ENCODE results near the gene ARHGEF28.

Gene ARHGEF28

DNA sequence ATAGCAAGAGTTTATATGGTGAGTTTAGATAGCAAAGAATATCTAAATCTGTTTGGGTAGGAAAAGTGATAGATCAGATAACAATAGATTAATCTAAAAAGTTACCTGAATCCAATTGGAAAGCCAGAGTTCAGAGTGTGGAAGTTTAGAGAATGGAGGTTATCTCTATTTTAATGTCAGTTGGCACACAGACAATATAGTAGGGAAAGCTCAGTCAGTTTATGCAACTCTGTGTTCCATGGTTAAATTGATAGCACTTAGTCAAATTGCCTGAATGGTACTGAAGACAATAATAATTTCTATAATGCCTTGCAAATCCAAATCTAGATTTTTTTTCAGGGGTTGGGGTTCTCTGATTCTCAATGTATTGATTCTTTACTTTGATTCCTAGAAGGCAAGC is 77.0 kb downstream of the ARHGEF28 start:
- TF ChIP-seq SIN3A (IDR thresholded peaks at IDR 0.05; ENCODE audit: borderline replicate concordance, insufficient read depth, low read length) (no peak), FOXP2 (optimal IDR thresholded peaks at IDR 0.05; ENCODE audit: borderline replicate concordance, extremely low read depth, extremely low read length, insufficient read depth) (no peak), TAF1 (IDR thresholded peaks at IDR 0.05; ENCODE audit: borderline replicate concordance, insufficient read depth, low read length) (no peak), POLR2AphosphoS5 (IDR thresholded peaks at IDR 0.05; ENCODE audit: low read depth, low read length) (no peak)
- TF ChIP-seq, protein P1, sequence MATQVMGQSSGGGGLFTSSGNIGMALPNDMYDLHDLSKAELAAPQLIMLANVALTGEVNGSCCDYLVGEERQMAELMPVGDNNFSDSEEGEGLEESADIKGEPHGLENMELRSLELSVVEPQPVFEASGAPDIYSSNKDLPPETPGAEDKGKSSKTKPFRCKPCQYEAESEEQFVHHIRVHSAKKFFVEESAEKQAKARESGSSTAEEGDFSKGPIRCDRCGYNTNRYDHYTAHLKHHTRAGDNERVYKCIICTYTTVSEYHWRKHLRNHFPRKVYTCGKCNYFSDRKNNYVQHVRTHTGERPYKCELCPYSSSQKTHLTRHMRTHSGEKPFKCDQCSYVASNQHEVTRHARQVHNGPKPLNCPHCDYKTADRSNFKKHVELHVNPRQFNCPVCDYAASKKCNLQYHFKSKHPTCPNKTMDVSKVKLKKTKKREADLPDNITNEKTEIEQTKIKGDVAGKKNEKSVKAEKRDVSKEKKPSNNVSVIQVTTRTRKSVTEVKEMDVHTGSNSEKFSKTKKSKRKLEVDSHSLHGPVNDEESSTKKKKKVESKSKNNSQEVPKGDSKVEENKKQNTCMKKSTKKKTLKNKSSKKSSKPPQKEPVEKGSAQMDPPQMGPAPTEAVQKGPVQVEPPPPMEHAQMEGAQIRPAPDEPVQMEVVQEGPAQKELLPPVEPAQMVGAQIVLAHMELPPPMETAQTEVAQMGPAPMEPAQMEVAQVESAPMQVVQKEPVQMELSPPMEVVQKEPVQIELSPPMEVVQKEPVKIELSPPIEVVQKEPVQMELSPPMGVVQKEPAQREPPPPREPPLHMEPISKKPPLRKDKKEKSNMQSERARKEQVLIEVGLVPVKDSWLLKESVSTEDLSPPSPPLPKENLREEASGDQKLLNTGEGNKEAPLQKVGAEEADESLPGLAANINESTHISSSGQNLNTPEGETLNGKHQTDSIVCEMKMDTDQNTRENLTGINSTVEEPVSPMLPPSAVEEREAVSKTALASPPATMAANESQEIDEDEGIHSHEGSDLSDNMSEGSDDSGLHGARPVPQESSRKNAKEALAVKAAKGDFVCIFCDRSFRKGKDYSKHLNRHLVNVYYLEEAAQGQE (IDR thresholded peaks at IDR 0.05; ENCODE audit: insufficient read depth in 1 of 2, low read depth in 2 of 2, low read length in 2 of 2) = no peak

DNA sequence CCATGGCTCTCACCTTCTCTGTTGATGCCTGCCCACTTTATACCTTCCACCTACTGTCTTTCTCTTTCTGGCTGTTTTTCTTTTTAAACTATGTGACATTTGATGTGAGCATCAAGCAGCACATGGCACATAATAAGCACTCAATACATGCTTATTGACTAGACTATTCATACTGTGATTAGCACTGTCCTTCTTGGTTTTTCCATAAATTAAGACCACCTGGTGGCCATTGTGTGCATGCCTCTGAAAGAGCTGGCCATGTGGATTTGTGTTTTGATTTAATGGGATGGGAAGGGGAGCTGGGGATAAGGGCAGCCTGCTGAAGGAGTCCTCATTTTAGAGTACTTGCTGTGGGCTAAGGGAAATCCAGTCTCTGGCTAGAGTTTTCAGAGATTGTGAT is 79.4 kb downstream of the ARHGEF28 start:
- TF ChIP-seq TAF1 (IDR thresholded peaks at IDR 0.05; ENCODE audit: borderline replicate concordance, insufficient read depth, low read length) (no peak), SIN3A (IDR thresholded peaks at IDR 0.05; ENCODE audit: borderline replicate concordance, insufficient read depth, low read length) (no peak), POLR2AphosphoS5 (IDR thresholded peaks at IDR 0.05; ENCODE audit: low read depth, low read length) (no peak), FOXP2 (optimal IDR thresholded peaks at IDR 0.05; ENCODE audit: borderline replicate concordance, extremely low read depth, extremely low read length, insufficient read depth) (no peak)
- TF ChIP-seq, protein P1 (IDR thresholded peaks at IDR 0.05; ENCODE audit: insufficient read depth in 1 of 2, low read depth in 2 of 2, low read length in 2 of 2) = no peak

DNA sequence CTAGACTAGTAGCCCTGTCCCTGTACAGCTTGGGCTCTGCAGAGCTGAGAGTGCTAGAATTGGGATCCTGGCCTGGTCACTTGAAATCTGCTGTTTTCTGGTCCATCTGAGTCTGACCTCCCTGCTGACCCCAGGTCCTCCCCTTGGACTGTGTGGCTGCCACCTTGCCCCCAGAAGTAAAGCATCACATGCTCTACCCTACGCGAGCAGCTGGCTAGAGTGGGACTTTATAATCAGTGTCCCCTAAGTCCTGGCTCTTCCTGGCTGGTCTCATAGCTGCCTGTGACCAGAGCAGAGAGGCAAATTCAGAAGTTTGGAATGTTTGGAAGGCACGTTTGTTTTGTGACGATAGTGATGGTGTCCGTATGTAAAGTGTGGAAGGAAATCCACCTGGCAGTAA is 81.0 kb downstream of the ARHGEF28 start:
- TF ChIP-seq FOXP2 (optimal IDR thresholded peaks at IDR 0.05; ENCODE audit: borderline replicate concordance, extremely low read depth, extremely low read length, insufficient read depth) (no peak), POLR2AphosphoS5 (IDR thresholded peaks at IDR 0.05; ENCODE audit: low read depth, low read length) (no peak)

DNA sequence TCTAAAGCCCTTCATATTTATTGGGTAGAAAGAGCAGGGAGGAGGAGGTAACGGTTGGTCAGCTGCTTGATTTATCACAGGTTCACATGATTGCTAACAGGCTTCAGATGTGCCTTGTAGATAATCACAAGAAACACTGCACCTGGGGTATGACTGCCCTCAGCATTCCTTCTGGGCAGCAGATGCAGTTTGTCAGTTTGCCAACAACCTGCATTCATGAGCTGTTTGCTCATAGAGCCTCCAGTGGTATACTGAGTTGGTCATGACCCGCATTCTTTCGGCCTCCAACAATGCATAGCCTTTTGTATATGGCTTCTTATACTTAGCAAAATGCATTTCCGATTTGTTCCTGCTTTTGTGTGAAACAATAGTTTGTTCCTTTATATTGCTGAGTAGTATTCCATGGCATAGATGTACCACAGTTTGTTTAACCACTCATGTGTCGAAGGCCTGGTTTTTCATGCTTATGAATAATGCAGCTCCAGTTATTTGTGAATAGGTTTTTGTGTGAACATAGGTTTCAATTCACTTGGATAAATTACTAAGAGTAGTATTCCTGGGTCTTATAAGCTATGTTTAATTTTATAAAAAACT is 83.6 kb downstream of the ARHGEF28 start:
- TF ChIP-seq TAF1 (IDR thresholded peaks at IDR 0.05; ENCODE audit: borderline replicate concordance, insufficient read depth, low read length) = no peak
- no peak for TF ChIP-seq SIN3A (IDR thresholded peaks at IDR 0.05; ENCODE audit: borderline replicate concordance, insufficient read depth, low read length)
- TF ChIP-seq, protein P1 (IDR thresholded peaks at IDR 0.05; ENCODE audit: insufficient read depth in 1 of 2, low read depth in 2 of 2, low read length in 2 of 2) = no peak
- TF ChIP-seq FOXP2 (optimal IDR thresholded peaks at IDR 0.05; ENCODE audit: borderline replicate concordance, extremely low read depth, extremely low read length, insufficient read depth) = no peak
- TF ChIP-seq POLR2AphosphoS5 (IDR thresholded peaks at IDR 0.05; ENCODE audit: low read depth, low read length) = no peak

DNA sequence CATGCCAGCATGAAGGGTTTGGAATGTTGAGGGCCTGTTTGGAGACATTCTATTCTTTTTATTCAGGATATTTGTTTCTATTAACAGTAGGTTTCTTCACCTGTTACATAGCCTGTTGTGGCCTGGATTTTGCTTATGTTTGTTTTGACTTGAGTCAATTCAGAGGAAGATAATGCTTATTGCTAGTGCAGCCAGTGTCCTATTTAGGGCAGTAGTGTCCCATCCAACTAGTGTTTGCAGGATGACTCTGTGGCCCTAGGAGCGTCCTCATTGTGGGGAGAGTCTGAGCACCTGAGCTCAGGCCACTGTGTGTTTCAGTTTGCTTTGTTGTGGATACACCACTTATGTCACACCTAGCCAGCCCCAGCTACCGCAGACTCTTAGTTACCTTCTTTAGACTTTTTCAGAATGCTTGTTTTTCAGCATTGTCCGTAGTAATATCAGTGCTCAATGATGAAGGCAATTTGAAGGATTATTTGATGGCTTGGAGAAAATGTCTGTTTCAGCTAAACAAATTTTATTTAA is 90.3 kb downstream of the ARHGEF28 start:
- TF ChIP-seq FOXP2 (optimal IDR thresholded peaks at IDR 0.05; ENCODE audit: borderline replicate concordance, extremely low read depth, extremely low read length, insufficient read depth) (no peak), POLR2AphosphoS5 (IDR thresholded peaks at IDR 0.05; ENCODE audit: low read depth, low read length) (no peak), TAF1 (IDR thresholded peaks at IDR 0.05; ENCODE audit: borderline replicate concordance, insufficient read depth, low read length) (no peak), SIN3A (IDR thresholded peaks at IDR 0.05; ENCODE audit: borderline replicate concordance, insufficient read depth, low read length) (no peak)
- TF ChIP-seq, protein P1 (IDR thresholded peaks at IDR 0.05; ENCODE audit: insufficient read depth in 1 of 2, low read depth in 2 of 2, low read length in 2 of 2) = no peak
